Activated effector memory CD4-positive, alpha-beta T cell treated with anti-CD3 and anti-CD28 coated beads, Interleukin-2, amount 50 U/mL, for 16 hours (primary cell): Measurements from ENCODE around the gene PRPF4.

Experiments used
- DNase-seq: peaks from one replicate; pipeline ENCODE4 v3.0.0-alpha.2; 2020

The PRPF4 gene

GRCh38 chr9:113315231-113315630 lies 39.8 kb downstream of the PRPF4 start:
- no peak for DNase-seq

- no peak for DNase-seq
Measured at GRCh38 chr9:113316030-113316429, 40.6 kb downstream of the PRPF4 start.

- DNase-seq = no peak
Measured at GRCh38 chr9:113317777-113318176, 42.3 kb downstream of the PRPF4 start.

- DNase-seq = no peak
Measured at GRCh38 chr9:113319054-113319453, 43.6 kb downstream of the PRPF4 start.

DNA sequence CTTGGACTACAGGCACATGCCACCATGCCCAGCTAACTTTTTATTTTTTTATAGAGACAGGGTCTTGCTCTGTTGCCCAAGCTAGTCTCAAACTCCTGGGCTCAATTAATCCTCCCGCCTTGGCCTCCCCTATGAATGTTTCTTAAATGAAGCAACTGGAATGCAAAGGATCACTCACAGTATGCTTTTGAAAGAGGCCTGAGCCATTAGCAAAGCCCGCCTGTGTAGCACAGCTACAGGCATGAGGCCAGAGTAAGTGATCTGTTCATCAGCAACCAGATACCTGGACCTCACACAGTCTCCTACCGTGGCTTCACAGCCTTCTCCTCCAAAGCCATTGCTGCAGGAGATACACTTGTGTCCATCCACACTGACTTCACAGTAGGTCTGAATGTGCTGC lies 44.6 kb downstream of the PRPF4 start:
- DNase-seq = no peak

GRCh38 chr9:113322671-113323070 lies 47.2 kb downstream of the PRPF4 start:
- DNase-seq = no peak

DNA sequence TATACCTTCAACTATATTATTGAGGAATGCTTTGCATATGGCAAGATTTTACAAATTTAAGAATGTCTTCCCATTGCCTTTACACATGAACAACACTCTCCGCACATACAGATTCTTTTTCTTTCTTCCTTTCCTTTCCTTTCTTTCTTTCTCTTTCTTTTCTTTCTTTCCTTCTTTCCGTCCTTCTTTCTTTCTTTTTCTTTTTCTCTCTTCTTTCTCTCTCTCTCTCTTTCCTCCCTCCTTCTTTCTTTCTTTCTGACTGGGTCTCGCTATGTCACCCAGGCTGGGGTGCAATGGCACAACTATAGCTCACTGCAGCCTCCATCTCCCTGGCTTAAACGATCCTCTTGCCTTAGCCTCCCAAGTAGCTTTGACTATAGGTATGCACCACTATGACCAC lies 50.8 kb downstream of the PRPF4 start:
- DNase-seq = no peak

GRCh38 chr9:113328045-113328782 lies 52.8 kb downstream of the PRPF4 start:
- DNase-seq = no peak

GRCh38 chr9:113331780-113332179 lies 56.3 kb downstream of the PRPF4 start:
- DNase-seq = no peak

DNA sequence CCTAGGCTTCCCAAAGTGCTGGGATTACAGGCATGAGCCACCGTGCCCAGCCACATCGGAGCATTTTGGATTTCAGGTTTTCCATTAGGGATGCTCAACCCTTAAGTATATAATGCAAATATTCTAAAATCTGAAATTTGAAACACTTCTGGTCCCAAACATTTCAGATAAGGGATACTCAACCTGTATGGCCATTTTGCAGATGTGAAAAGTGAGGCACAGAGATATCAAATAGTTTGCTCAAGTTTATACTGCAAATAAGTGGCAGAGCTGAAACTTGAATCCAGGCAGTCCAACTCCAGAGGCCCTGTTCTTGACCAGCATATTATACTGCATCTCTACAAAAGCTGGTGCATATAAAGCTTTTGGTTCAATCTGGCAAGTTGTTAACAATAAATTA lies 62.3 kb downstream of the PRPF4 start:
- DNase-seq = no peak

- peak; percentile 93 for DNase-seq
Measured at GRCh38 chr9:113340011-113340699, 64.7 kb downstream of the PRPF4 start, which contains the start of gene WDR31. TSS of gene WDR31 (minus strand) at chr9:113340275. CDS start at chr9:113332022, 8,253 bp downstream.

GRCh38 chr9:113341712-113342410 lies 66.4 kb downstream of the PRPF4 start:
- DNase-seq = no peak
